ENCODE results near the gene PDZD7. TPM values are rescaled to one million over a fixed set of nuclear protein-coding genes. Genes with fewer than 3 reads are reported as not detected.

The PDZD7 gene
- total and polyA plus RNA-seq, 2 donors from 2014 or later: 1.6 to 1.9 TPM

- DNase-seq (no peak), FAIRE-seq (no peak)
- Histone ChIP-seq H3K27ac (ENCODE audit: low read depth in 2 of 2, low read length in 2 of 2) (no peak overlapping the region), H3K4me1 (ENCODE audit: control insufficient read depth in 2 of 3, insufficient read depth in 2 of 3, low read depth in 1 of 3, low read length in 3 of 3) (peaks cover 0 to 2% (median 0%) of the 10 kb centered on the region in 3 donors), H3K9ac (ENCODE audit: low read length in 3 of 3) (no peak overlapping the region), H3K9me3 (ENCODE audit: control insufficient read depth in 2 of 3, insufficient read depth in 1 of 3, low read length in 3 of 3) (no peaks in the 10 kb centered on the region), H3K4me3 (ENCODE audit: low read length in 3 of 3) (no peak overlapping the region), H3K27me3 (ENCODE audit: control insufficient read depth, insufficient read depth, low read length) (peaks cover 4% of the 10 kb centered on the region), H3K36me3 (ENCODE audit: control insufficient read depth in 2 of 3, insufficient read depth in 3 of 3, low read length in 3 of 3) (no peaks in the 10 kb centered on the region)
- no peak for TF ChIP-seq CTCF (IDR thresholded peaks at IDR 0.05; ENCODE audit: borderline replicate concordance, extremely low read depth, insufficient read depth)
- intact Hi-C loops (cut with DNase I): no loop called here
These were observed 9.7 kb downstream of the PDZD7 start for GRCh38 chr10:101021239-101021638.

- Histone ChIP-seq H3K27me3 (ENCODE audit: control insufficient read depth, insufficient read depth, low read length) (peaks cover 4% of the 10 kb centered on the region), H3K4me1 (ENCODE audit: control insufficient read depth in 2 of 3, insufficient read depth in 2 of 3, low read depth in 1 of 3, low read length in 3 of 3) (peaks cover 0 to 2% (median 0%) of the 10 kb centered on the region in 3 donors), H3K27ac (ENCODE audit: low read depth in 2 of 2, low read length in 2 of 2) (no peak overlapping the region), H3K4me3 (ENCODE audit: low read length in 3 of 3) (no peak overlapping the region), H3K36me3 (ENCODE audit: control insufficient read depth in 2 of 3, insufficient read depth in 3 of 3, low read length in 3 of 3) (no peaks in the 10 kb centered on the region), H3K9me3 (ENCODE audit: control insufficient read depth in 2 of 3, insufficient read depth in 1 of 3, low read length in 3 of 3) (no peaks in the 10 kb centered on the region), H3K9ac (ENCODE audit: low read length in 3 of 3) (no peak overlapping the region)
- DNase-seq (no peak), FAIRE-seq (no peak)
- intact Hi-C loops (cut with DNase I): no loop called here
- no peak for TF ChIP-seq CTCF (IDR thresholded peaks at IDR 0.05; ENCODE audit: borderline replicate concordance, extremely low read depth, insufficient read depth)
These were observed 10.4 kb downstream of the PDZD7 start for GRCh38 chr10:101020427-101021075.

GRCh38 chr10:101019440-101019703 lies 11.6 kb downstream of the PDZD7 start:
- FAIRE-seq: no peak
- peaks cover 0 to 5% (median 0%) of the 10 kb centered on the region in 3 donors for H3K4me1 ChIP-seq (ENCODE audit: control insufficient read depth in 2 of 3, insufficient read depth in 2 of 3, low read depth in 1 of 3, low read length in 3 of 3)
- no peak overlapping the region for H3K27ac ChIP-seq (ENCODE audit: low read depth in 2 of 2, low read length in 2 of 2)
- H3K27me3 ChIP-seq (ENCODE audit: control insufficient read depth, insufficient read depth, low read length): peaks cover 4% of the 10 kb centered on the region
- H3K9ac ChIP-seq (ENCODE audit: low read length in 3 of 3): no peak overlapping the region
- DNase-seq: no peak
- H3K36me3 ChIP-seq (ENCODE audit: control insufficient read depth in 2 of 3, insufficient read depth in 3 of 3, low read length in 3 of 3): no peaks in the 10 kb centered on the region
- H3K9me3 ChIP-seq (ENCODE audit: control insufficient read depth in 2 of 3, insufficient read depth in 1 of 3, low read length in 3 of 3): no peaks in the 10 kb centered on the region
- no peak for TF ChIP-seq CTCF (IDR thresholded peaks at IDR 0.05; ENCODE audit: borderline replicate concordance, extremely low read depth, insufficient read depth)
- intact Hi-C loops (cut with DNase I): no loop called here
- H3K4me3 ChIP-seq (ENCODE audit: low read length in 3 of 3): no peak overlapping the region

Data from kidney (tissue), 14 donors.